ENCODE data around the gene FGF8.

FGF8 gene

DNA sequence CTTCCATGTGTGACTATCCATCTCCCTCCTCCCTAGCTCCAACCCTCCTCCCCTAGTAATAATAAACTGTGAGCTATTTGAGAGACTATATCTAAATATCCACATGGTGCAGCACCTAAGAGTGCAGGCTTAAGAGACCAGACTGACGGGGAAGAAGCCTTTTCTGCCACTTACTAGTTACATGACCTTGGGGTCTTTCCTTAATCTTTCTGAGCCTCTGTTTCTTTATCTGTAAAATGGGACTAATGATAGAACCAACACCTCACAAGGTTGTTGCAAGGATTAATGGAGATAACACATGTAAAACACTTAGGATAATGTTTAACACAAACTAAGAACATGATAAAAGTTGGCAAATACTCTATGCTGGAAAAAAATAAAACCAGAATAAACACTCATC, 43.8 kb downstream of the FGF8 start:
- DNase-seq (ENCODE audit: low read depth in 2 of 2), result no peak

GRCh38 chr10:101726115-101726387, 49.9 kb downstream of the FGF8 start:
- DNase-seq (ENCODE audit: low read depth in 2 of 2), result no peak

DNA sequence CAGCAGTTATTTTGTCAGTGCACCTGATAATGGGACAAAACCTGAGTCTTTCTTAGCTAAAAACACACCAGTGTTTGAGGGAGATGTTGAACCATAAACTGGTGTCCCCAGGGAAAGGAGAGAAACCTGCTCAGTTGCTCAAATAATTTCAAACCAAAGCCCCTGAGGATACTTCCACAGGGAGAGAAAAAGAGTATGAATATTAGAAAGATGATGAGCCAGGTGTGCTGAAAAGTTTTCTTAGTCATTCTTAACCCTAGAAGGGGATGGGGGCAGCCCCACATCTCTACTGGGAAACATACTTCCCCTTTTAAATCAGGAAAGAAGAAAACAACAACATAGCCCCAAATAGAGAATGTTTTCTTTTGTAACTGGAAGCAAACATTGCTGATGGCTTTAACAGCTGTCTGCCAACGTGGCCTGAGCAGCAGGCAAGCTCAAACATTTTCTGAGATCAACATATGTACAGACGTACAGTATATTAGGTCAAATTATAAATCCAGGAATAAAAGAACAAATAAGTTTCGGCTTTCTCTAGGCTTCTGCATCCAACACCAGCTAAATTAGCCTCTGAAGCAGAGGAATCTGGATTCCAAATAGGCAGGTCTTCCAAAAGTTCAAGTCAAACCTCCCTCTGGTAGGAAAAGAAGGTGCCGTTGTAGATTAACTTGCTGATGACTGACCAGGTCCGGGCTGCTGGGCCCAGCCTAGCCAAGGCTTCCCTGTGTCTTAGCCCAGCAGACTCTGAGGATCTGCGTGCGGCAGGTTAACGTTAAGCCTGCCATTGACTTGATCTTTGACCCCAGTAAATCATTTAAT, 50.4 kb downstream of the FGF8 start:
- no peak for DNase-seq (ENCODE audit: low read depth in 2 of 2)

DNA sequence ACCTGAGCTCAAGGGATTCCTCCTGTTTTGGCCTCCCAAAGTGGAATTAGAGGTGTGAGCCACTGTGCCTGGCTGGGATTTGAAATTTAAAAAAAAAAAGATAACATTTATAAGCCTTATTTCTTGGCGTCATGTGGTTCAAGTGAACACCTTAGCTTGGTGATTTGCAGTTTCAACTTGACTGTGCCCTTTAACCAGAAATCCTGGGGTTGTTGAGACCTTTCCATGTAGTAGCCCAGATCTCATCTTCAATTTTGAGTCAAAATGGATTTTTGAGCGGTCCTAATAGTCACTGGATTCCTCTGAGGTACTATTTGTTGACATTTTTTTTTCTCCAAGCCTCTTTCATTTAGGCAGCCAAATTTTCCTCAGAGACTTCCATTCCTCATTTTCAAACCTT, 51.5 kb downstream of the FGF8 start:
- DNase-seq (ENCODE audit: low read depth in 2 of 2), result no peak

DNA sequence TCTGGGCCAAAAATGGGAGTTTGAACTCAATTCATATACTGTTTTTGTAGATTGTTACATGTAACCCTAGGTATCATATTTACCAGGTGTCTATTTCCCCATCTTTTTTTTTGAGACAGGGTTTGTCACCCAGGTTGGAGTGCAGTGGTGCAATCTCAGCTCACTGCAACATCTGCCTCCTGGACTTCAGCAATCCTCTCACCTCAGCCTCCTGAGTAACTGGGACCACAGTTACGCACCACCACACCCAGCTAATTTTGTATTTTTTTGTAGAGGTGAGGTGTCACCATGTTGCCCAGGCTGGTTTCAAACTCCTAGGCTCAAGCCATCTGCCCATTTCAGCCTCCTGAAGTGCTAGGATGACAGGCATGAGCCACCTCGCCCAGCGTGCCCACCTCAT, 52.7 kb downstream of the FGF8 start:
- DNase-seq (ENCODE audit: low read depth in 2 of 2), result no peak

GRCh38 chr10:101721806-101722205, 54.1 kb downstream of the FGF8 start:
- no peak for DNase-seq (ENCODE audit: low read depth in 2 of 2)

GRCh38 chr10:101720606-101721230, 55.2 kb downstream of the FGF8 start:
- no peak for DNase-seq (ENCODE audit: low read depth in 2 of 2)

All from fibroblast of skin of left quadriceps (primary cell).